RCC 7860 (cell line): Measurements from ENCODE around the gene NCOA7.
A peak's percentile ranks its signal among the peaks of the same experiment; 100 is the strongest.
"Not testable (repeated sequence)": the region's sequence is repeated elsewhere in the genome, so short reads cannot be mapped to it uniquely, and the experiment has no call there.

ENCODE experiments used
- DNase-seq: peaks from one replicate; pipeline ENCODE4 v3.0.0-alpha.2; 2015; ENCODE audit warnings: low spot score
- FAIRE-seq: peaks from 2 replicates; lab custom pipeline; 2012; peaks lifted over from hg19 to GRCh38; lab: Jason Lieb, UNC

NCOA7 gene

GRCh38 chr6:125753937-125754259, 36.9 kb upstream of the NCOA7 start:
- DNase-seq (no peak), FAIRE-seq (no peak)

- DNase-seq (no peak), FAIRE-seq (no peak)
These were observed 36.2 kb upstream of the NCOA7 start for GRCh38 chr6:125754566-125754965.

GRCh38 chr6:125759184-125759902, 31.4 kb upstream of the NCOA7 start:
- no peak for FAIRE-seq
- no peak for DNase-seq

- FAIRE-seq: no peak
- DNase-seq: no peak
These were observed 30.8 kb upstream of the NCOA7 start for GRCh38 chr6:125759959-125760457.

- FAIRE-seq (no peak), DNase-seq (no peak)
These were observed 26.6 kb upstream of the NCOA7 start for GRCh38 chr6:125764121-125764671.

- no peak for DNase-seq
- FAIRE-seq: no peak
These were observed 24.8 kb upstream of the NCOA7 start for GRCh38 chr6:125765944-125766343.

GRCh38 chr6:125766641-125767040, 24.1 kb upstream of the NCOA7 start:
- DNase-seq (no peak), FAIRE-seq (no peak)

- FAIRE-seq: no peak
- DNase-seq: no peak
These were observed 21.5 kb upstream of the NCOA7 start for GRCh38 chr6:125769147-125769783.

- no peak for FAIRE-seq
These were observed 17.1 kb upstream of the NCOA7 start for GRCh38 chr6:125773387-125774341.

GRCh38 chr6:125776107-125776826, 14.5 kb upstream of the NCOA7 start:
- DNase-seq, FAIRE-seq: not testable (repeated sequence)

More at GRCh38 chr6:125773387-125774341, 17.1 kb upstream of the NCOA7 start:
- DNase-seq: no peak

GRCh38 chr6:125779924-125780539, 10.7 kb upstream of the NCOA7 start:
- DNase-seq (peak; percentile 88), FAIRE-seq (peak; percentile 54)

- DNase-seq: peak; percentile 51
- FAIRE-seq: no peak
These were observed 10.0 kb upstream of the NCOA7 start for GRCh38 chr6:125780540-125781313.

- DNase-seq (peak; percentile 18), FAIRE-seq (no peak)
These were observed 9.4 kb upstream of the NCOA7 start for GRCh38 chr6:125781314-125781868.

- FAIRE-seq (no peak), DNase-seq (no peak)
These were observed 6.4 kb upstream of the NCOA7 start for GRCh38 chr6:125784365-125784764.

GRCh38 chr6:125787791-125788190, 3.0 kb upstream of the NCOA7 start:
- DNase-seq: no peak
- FAIRE-seq: no peak

- FAIRE-seq (no peak), DNase-seq (no peak)
These were observed 1.6 kb upstream of the NCOA7 start for GRCh38 chr6:125789167-125789566.

GRCh38 chr6:125789576-125790357, 993 bp upstream of the NCOA7 start:
- DNase-seq (no peak), FAIRE-seq (no peak)
